HAP-1 (cell line): Measurements from ENCODE around the gene ZNF549.
"Not testable (repeated sequence)": the region's sequence is repeated elsewhere in the genome, so short reads cannot be mapped to it uniquely, and the experiment has no call there.

ENCODE experiments used
- DNase-seq, 2 experiments: peaks; one replicate each; pipeline ENCODE4 v3.0.0-alpha.2; 2016 to 2020; ENCODE audit warnings: low spot score in 2 of 2
- H3K27me3 ChIP-seq: fragments of 250-450 bp; sonication (Bioruptor Pico); 2 replicates; pipeline ENCODE4 v1.5.1; 2020; ENCODE audit warnings: low read depth, mild to moderate bottlenecking, moderate library complexity
- H3K36me3 ChIP-seq: fragments of 250-450 bp; sonication (Bioruptor Pico); replicated peaks from 2 replicates; pipeline ENCODE4 v1.5.1; 2020; ENCODE audit warnings: mild to moderate bottlenecking
- H3K4me1 ChIP-seq: fragments of 250-450 bp; sonication (Bioruptor Pico); 2 replicates; pipeline ENCODE4 v1.5.1; 2020; ENCODE audit warnings: mild to moderate bottlenecking
- H3K4me3 ChIP-seq: fragments of 250-450 bp; sonication (Bioruptor Pico); 2 replicates; pipeline ENCODE4 v1.5.1; 2020; ENCODE audit warnings: mild to moderate bottlenecking, moderate library complexity
- H3K9me3 ChIP-seq: fragments of 250-450 bp; sonication (Bioruptor Pico); 2 replicates; pipeline ENCODE4 v1.5.1; 2020; ENCODE audit warnings: mild to moderate bottlenecking, moderate library complexity
- in situ Hi-C: fragments of 300-500 bp; cut with MboI; formaldehyde crosslinking; loops from 3 replicates; pipeline ENCODE4 v1.14.3; 2020; ENCODE audit warnings: low sequenced_read_pairs, inconsistent platforms, mixed read lengths

Gene ZNF549

GRCh38 chr19:57527136-57527881 is at the start of gene ZNF549:
Gene ZNF549 (plus strand): TSS chr19:57527356. CDS start chr19:57527574, 218 bp downstream.
- Histone ChIP-seq H3K27me3 (no peaks in the 10 kb centered on the region), H3K4me1 (no peaks in the 10 kb centered on the region), H3K9me3 (0 out of 2 replicates have a peak, but pooled peaks cover 4% of the 10 kb centered on the region), H3K36me3 (no peaks in the 10 kb centered on the region), H3K4me3 (peak within 1 kb of the TSS; percentile 84)
- peak; percentile 83 to 92 for DNase-seq
- in situ Hi-C loops: no loop called here

- in situ Hi-C loops, H3K4me1 ChIP-seq, H3K27me3 ChIP-seq, H3K36me3 ChIP-seq, H3K9me3 ChIP-seq: not testable (repeated sequence)
- peak; percentile 80 to 93 for DNase-seq
- peak within 1 kb of the TSS; percentile 93 for H3K4me3 ChIP-seq
These were observed 39.5 kb upstream of the ZNF549 start, which contains the start of gene ZNF419 for GRCh38 chr19:57487477-57488298. Gene ZNF419 (plus strand): TSS chr19:57487750. CDS start chr19:57487951, 201 bp downstream.

DNA sequence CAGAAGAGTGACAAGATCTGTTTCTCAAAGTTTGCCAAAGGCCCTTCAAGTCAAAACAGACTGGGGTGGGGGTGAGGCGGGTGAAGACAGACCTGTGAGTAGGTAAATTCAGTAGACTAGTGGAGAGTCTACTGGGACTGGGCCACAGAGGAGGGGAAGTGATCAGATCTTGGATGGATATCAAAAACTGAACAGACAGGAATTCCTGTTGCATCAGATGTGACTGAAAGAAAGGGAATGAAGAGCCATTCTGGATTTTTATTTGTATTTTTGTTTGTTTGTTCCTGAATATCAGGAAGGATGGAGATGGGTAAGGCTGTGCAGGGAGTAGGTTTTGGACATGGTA is 38.9 kb upstream of the ZNF549 start:
- not testable (repeated sequence) for H3K4me3 ChIP-seq, H3K4me1 ChIP-seq

DNA sequence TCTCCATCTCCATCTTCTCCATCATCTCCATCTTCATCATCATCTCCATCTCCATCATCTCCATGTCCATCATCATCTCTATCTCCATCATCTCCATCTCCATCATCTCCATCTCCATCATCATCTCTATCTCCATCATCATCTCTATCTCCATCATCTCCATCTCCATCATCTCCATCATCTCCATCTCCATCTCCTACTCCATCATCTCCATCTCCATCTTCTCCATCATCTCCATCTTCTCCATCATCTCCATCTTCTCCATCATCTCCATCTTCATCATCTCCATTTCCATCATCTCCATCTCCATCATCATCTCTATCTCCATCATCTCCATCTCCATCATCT is 27.9 kb upstream of the ZNF549 start:
- H3K9me3 ChIP-seq, H3K27me3 ChIP-seq, H3K4me1 ChIP-seq, in situ Hi-C loops, DNase-seq, H3K36me3 ChIP-seq: not testable (repeated sequence)
- peak overlapping the region; percentile 82; the same call in 1 of the 2 replicates for H3K4me3 ChIP-seq

More for the DNA sequence above, 38.9 kb upstream of the ZNF549 start:
- H3K9me3 ChIP-seq, DNase-seq, H3K27me3 ChIP-seq, in situ Hi-C loops: not testable (repeated sequence)
- H3K36me3 ChIP-seq: peaks cover 14% of the 10 kb centered on the region

DNA sequence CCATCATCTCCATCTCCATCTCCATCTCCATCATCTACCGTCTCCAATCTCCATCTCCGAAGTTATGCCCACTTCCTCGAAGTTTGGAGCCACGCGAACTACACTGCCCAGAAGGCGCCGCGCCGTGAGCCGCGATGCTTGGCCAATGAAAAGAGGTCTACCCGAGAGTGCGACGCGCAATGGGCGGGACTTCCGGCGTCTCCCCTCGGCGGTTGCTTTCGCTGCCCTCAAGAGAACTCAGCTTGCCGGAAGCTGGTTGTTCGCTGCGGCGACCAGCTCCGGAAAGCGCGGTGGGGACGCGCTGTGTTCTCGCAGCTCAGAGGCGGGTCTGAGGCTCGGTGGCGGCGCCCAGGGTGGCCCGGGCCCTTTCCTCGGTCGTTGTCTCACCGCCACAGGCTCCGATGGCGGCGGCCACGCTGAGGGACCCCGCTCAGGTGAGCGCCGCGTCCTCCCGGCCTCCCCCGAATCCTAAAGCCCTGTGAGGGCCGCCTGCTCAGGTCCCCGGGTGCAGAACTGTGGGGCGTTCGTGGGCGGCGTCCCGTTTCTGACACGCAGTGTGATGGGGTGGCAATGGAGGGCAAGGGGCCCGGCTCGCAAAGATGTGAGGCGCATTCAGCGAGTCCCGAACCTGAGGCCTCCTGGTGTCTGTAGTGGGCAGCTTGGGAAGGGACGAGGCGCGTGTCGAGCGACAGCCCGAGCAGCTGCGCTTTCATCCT is 27.3 kb upstream of the ZNF549 start, which contains the start of gene ZNF773:
ZNF773 (plus strand) TSS at position 259 of the 716 bp plus-strand sequence; CDS start at position 402, 143 bp downstream.
- H3K27me3 ChIP-seq, H3K4me1 ChIP-seq, in situ Hi-C loops, H3K36me3 ChIP-seq, H3K9me3 ChIP-seq: not testable (repeated sequence)
- DNase-seq: peak; percentile 89 to 96
- H3K4me3 ChIP-seq: peak within 1 kb of the TSS; percentile 82

DNA sequence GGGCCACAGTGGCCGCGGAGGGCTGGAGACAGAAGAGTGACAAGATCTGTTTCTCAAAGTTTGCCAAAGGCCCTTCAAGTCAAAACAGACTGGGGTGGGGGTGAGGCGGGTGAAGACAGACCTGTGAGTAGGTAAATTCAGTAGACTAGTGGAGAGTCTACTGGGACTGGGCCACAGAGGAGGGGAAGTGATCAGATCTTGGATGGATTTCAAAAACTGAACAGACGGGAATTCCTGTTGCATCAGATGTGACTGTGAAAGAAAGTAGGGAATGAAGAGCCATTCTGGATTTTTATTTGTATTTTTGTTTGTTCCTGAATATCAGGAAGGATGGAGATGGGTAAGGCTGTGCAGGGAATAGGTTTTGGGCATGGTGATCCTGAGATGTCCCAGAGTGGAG is 26.8 kb upstream of the ZNF549 start:
- H3K27me3 ChIP-seq, H3K4me1 ChIP-seq, H3K9me3 ChIP-seq, in situ Hi-C loops, DNase-seq, H3K36me3 ChIP-seq: not testable (repeated sequence)
- peak overlapping the region; percentile 11 for H3K4me3 ChIP-seq

- H3K4me1 ChIP-seq: no peaks in the 10 kb centered on the region
- DNase-seq: no peak
- peaks cover 19% of the 10 kb centered on the region for H3K36me3 ChIP-seq
- no peaks in the 10 kb centered on the region for H3K27me3 ChIP-seq
- H3K4me3 ChIP-seq: no peak overlapping the region
- in situ Hi-C loops: no loop called here
- H3K9me3 ChIP-seq: no peaks in the 10 kb centered on the region; the same call in 1 of the 2 replicates
These were observed 21.0 kb upstream of the ZNF549 start for GRCh38 chr19:57506163-57506562.

- Histone ChIP-seq H3K4me1 (no peaks in the 10 kb centered on the region), H3K4me3 (no peak overlapping the region), H3K36me3 (peaks cover 10% of the 10 kb centered on the region), H3K9me3 (peaks cover 4% of the 10 kb centered on the region), H3K27me3 (no peaks in the 10 kb centered on the region)
- DNase-seq: no peak
- in situ Hi-C loops: no loop called here
These were observed 15.7 kb upstream of the ZNF549 start for GRCh38 chr19:57511484-57511883.

GRCh38 chr19:57512845-57513244 is 14.3 kb upstream of the ZNF549 start:
- Histone ChIP-seq H3K4me1 (no peaks in the 10 kb centered on the region), H3K4me3 (no peak overlapping the region), H3K9me3 (peaks cover 4% of the 10 kb centered on the region), H3K36me3 (no peaks in the 10 kb centered on the region), H3K27me3 (no peaks in the 10 kb centered on the region)
- no peak for DNase-seq
- in situ Hi-C loops: no loop called here

DNA sequence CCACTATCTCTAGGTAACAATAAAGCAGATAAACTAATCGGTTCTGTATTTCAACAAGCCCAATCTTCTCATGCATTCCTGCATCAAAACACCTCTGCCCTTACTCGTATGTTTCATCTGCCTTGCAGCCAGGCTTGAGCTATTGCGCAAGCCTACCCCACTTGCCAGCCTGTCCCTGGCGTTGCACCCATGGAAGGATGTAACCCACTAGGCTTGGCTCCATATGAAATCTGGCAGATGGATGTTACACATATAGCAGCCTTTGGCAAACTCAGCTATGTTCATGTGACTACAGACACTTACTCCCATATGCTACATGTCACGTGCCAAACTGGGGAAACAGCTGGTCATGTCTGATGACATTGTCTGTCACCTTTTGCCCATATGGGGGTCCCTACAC is 11.9 kb upstream of the ZNF549 start:
- no peak overlapping the region for H3K4me3 ChIP-seq
- H3K9me3 ChIP-seq: peaks cover 4% of the 10 kb centered on the region
- H3K27me3 ChIP-seq: no peaks in the 10 kb centered on the region
- in situ Hi-C loops: no loop called here
- no peaks in the 10 kb centered on the region for H3K36me3 ChIP-seq
- no peak for DNase-seq
- no peaks in the 10 kb centered on the region for H3K4me1 ChIP-seq

DNA sequence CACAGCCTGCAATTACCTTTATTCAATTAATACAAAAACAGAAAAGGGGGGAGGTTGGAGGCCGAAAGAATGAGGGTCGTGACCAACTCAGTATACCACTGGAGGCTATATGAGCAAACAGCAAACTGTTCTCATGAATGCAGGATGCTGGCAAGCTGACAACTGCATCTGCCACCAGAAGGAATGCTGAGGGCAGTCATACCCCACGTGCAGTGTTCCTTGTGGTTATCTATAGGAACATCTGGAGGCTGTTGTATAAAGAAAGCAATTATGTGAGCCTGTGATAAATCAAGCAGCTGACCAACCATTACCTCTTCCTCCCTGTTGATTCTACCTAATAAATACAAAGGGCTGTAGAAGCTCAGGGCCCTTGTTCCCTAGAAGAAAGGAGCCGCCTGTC is 9.1 kb upstream of the ZNF549 start:
- in situ Hi-C loops, H3K9me3 ChIP-seq, H3K4me3 ChIP-seq: not testable (repeated sequence)

DNA sequence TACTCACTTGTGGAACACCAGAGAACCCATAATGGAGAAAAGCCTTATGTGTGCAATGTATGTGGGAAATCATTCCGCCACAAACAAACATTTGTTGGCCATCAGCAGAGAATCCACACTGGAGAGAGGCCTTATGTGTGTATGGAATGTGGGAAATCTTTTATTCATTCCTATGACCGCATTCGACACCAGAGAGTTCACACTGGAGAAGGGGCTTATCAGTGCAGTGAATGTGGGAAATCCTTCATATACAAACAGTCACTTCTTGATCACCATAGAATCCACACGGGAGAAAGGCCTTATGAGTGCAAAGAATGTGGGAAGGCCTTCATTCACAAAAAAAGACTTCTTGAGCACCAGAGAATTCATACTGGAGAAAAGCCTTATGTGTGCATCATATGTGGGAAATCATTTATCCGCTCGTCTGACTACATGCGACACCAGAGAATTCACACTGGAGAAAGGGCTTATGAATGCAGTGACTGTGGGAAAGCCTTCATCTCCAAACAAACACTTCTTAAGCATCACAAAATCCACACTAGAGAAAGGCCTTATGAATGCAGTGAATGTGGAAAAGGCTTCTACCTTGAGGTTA is 10.9 kb downstream of the ZNF549 start:
- H3K27me3 ChIP-seq: no peaks in the 10 kb centered on the region
- DNase-seq: no peak
- H3K4me3 ChIP-seq: no peak overlapping the region
- peaks cover 27% of the 10 kb centered on the region for H3K36me3 ChIP-seq
- in situ Hi-C loops: no loop called here
- no peaks in the 10 kb centered on the region for H3K4me1 ChIP-seq
- H3K9me3 ChIP-seq: peaks cover 31% of the 10 kb centered on the region

More for the DNA sequence above, 9.1 kb upstream of the ZNF549 start:
- not testable (repeated sequence) for DNase-seq, H3K4me1 ChIP-seq, H3K36me3 ChIP-seq, H3K27me3 ChIP-seq

GRCh38 chr19:57546513-57546912 is 19.4 kb downstream of the ZNF549 start:
- peaks cover 67% of the 10 kb centered on the region for H3K36me3 ChIP-seq
- in situ Hi-C loops: no loop called here
- H3K4me1 ChIP-seq: no peaks in the 10 kb centered on the region
- no peak for DNase-seq
- no peaks in the 10 kb centered on the region for H3K27me3 ChIP-seq
- H3K9me3 ChIP-seq: peaks cover 36% of the 10 kb centered on the region
- no peak overlapping the region for H3K4me3 ChIP-seq
